SK-N-SH (cell line): Measurements from ENCODE around the gene CELF4. TPM values are rescaled to one million over a fixed set of nuclear protein-coding genes. Genes with fewer than 3 reads are reported as not detected.

Experiments used
- CTCF ChIA-PET: fragments of 300-600, 350-600 bp; formaldehyde crosslinking; extraction: SDS; loops from one replicate; lab custom pipeline; 2021; lab: Yijun Ruan, JAX
- POLR2A ChIA-PET: fragments of 350-600 bp; sonication (Branson Sonifier 250); formaldehyde crosslinking; extraction: SDS; loops from one replicate; lab custom pipeline; 2020; ENCODE audit warnings: antibody characterized with exemption, inconsistent platforms; lab: Yijun Ruan, JAX
- DNase-seq: peaks from one replicate; pipeline ENCODE4 v3.0.0; 2012
- H2AFZ ChIP-seq: fragments of 200-600 bp; sonication (generic); 2 replicates; pipeline ENCODE4 v1.8.1; 2016; ENCODE audit warnings: antibody characterized with exemption, mild to moderate bottlenecking, low read depth
- H3F3A ChIP-seq: fragments of 200-600 bp; sonication (generic); replicated peaks from 2 replicates; pipeline ENCODE3; 2016; ENCODE audit warnings: antibody characterized with exemption, mild to moderate bottlenecking; ENCODE audit not compliant: insufficient read depth
- H3K27ac ChIP-seq, 2 experiments: fragments of 200-500 bp in 1 of 2; fragments of 200-600 bp in 1 of 2; sonication (Bioruptor generic) in 1 of 2; sonication (generic), shearing (Covaris generic) in 1 of 2; 2 replicates each; pipeline versions ENCODE4 v1.5.1 to v1.6.1; 2014 to 2016; ENCODE audit warnings: low read depth in 2 of 2, inconsistent platforms in 1 of 2, low read length in 1 of 2, mild to moderate bottlenecking in 1 of 2, mixed read lengths in 1 of 2
- H3K27me3 ChIP-seq: fragments of 200-600 bp; sonication (generic), shearing (Covaris generic); 2 replicates; pipeline ENCODE4 v1.6.1; 2016; ENCODE audit warnings: mixed run types; ENCODE audit not compliant: insufficient read depth
- H3K36me3 ChIP-seq, 2 experiments: fragments of 200-500 bp in 1 of 2; fragments of 200-600 bp in 1 of 2; sonication (Bioruptor generic) in 1 of 2; sonication (generic) in 1 of 2; replicated peaks in 1 of 2; 2 replicates each; pipeline versions ENCODE3 to v1.5.1; 2014 to 2016; ENCODE audit warnings: low read length in 1 of 2, mild to moderate bottlenecking in 1 of 2; ENCODE audit not compliant: insufficient read depth in 2 of 2, control insufficient read depth in 1 of 2
- H3K4me1 ChIP-seq, 2 experiments: fragments of 200-500 bp in 1 of 2; fragments of 200-600 bp in 1 of 2; sonication (Bioruptor generic) in 1 of 2; sonication (generic), shearing (Covaris generic) in 1 of 2; 2 replicates each; pipeline versions ENCODE4 v1.5.1 to v1.6.1; 2014 to 2016; ENCODE audit warnings: low read depth in 1 of 2, low read length in 1 of 2, mixed run types in 1 of 2; ENCODE audit not compliant: insufficient read depth in 2 of 2, control insufficient read depth in 1 of 2
- H3K4me2 ChIP-seq: fragments of 200-600 bp; sonication (generic), shearing (Covaris generic); 2 replicates; pipeline ENCODE4 v1.6.1; 2017; ENCODE audit warnings: mixed run types
- H3K4me3 ChIP-seq, 2 experiments: fragments of 200-500 bp in 1 of 2; fragments of 200-600 bp in 1 of 2; sonication (Bioruptor generic) in 1 of 2; sonication (generic), shearing (Covaris generic) in 1 of 2; 2 replicates each; pipeline versions ENCODE4 v1.5.1 to v1.8.1; 2014 to 2016; ENCODE audit warnings: low read depth in 2 of 2, inconsistent platforms in 1 of 2, low read length in 1 of 2, mild to moderate bottlenecking in 1 of 2, mixed read lengths in 1 of 2, moderate library complexity in 1 of 2
- H3K79me2 ChIP-seq: fragments of 200-600 bp; sonication (generic); 2 replicates; pipeline ENCODE4 v1.8.1; 2017; ENCODE audit warnings: mild to moderate bottlenecking; ENCODE audit not compliant: insufficient read depth
- H3K9ac ChIP-seq: fragments of 200-600 bp; sonication (generic); 2 replicates; pipeline ENCODE4 v1.6.1; 2017; ENCODE audit warnings: mixed run types
- H3K9me2 ChIP-seq: fragments of 200-600 bp; sonication (generic); 2 replicates; pipeline ENCODE4 v1.6.1; 2017; ENCODE audit warnings: mixed run types
- H3K9me3 ChIP-seq: fragments of 200-600 bp; sonication (generic); 2 replicates; pipeline ENCODE4 v1.6.1; 2017; ENCODE audit warnings: mixed run types, mild to moderate bottlenecking, moderate library complexity
- H4K20me1 ChIP-seq: fragments of 200-600 bp; sonication (generic); 2 replicates; pipeline ENCODE4 v1.6.1; 2017; ENCODE audit warnings: mild to moderate bottlenecking, mixed run types; ENCODE audit not compliant: insufficient read depth
- FOXJ3 ChIP-seq: sonication (generic); formaldehyde crosslinking; IDR thresholded peaks from 2 replicates; pipeline ENCODE4 v1.5.1; 2020; ENCODE audit warnings: mild to moderate bottlenecking, missing genetic modification reagents
- GABPA ChIP-seq: IDR thresholded peaks from 2 replicates; pipeline ENCODE4 v1.4.0; 2012; ENCODE audit warnings: low read depth, mild to moderate bottlenecking
- GATA2 ChIP-seq: sonication (generic); formaldehyde crosslinking; IDR thresholded peaks from 2 replicates; pipeline ENCODE4 v1.5.0; 2020; ENCODE audit warnings: mild to moderate bottlenecking, missing genetic modification reagents
- MEF2A ChIP-seq: IDR thresholded peaks from 2 replicates; pipeline ENCODE4 v1.4.0; 2012; ENCODE audit warnings: low read depth, borderline replicate concordance
- POLR2AphosphoS5 ChIP-seq: IDR thresholded peaks from 2 replicates; pipeline ENCODE4 v1.6.1; 2012; ENCODE audit warnings: low read depth, low read length
- SIN3A ChIP-seq: IDR thresholded peaks from 2 replicates; pipeline ENCODE4 v1.6.1; 2012; ENCODE audit warnings: low read depth, mild to moderate bottlenecking, low read length, moderate library complexity, borderline replicate concordance
- TCF12 ChIP-seq: IDR thresholded peaks from 2 replicates; pipeline ENCODE4 v1.4.0; 2012
- TEAD4 ChIP-seq: IDR thresholded peaks from 2 replicates; pipeline ENCODE4 v1.4.0; 2012; ENCODE audit warnings: mild to moderate bottlenecking, borderline replicate concordance; ENCODE audit not compliant: insufficient read depth
- WGBS: methylation state at CpG from one replicate; pipeline ENCODE4 v1.1.6; 2017; ENCODE audit warnings: low lambda C conversion rate; 5-methylcytosine and 5-hydroxymethylcytosine counted together
- polyA plus RNA-seq, 3 experiments: library from polyadenylated mRNA; depleted of rRNA; stranded (reverse); fragments of >200 nt; gene quantifications; 2 replicates each; pipeline ENCODE4 v1.2.3, GENCODE V29; 2012
- TF ChIP-seq, protein P1 (sequence below): fragments of 150-350 bp; IDR thresholded peaks from 2 replicates; pipeline ENCODE4 v1.6.1; 2016; ENCODE audit warnings: mild to moderate bottlenecking, low read depth, low read length
- TF ChIP-seq, protein P2 (sequence below): fragments of 200-600 bp; sonication (generic); IDR thresholded peaks from 2 replicates; pipeline ENCODE4 v1.6.1; 2017; ENCODE audit warnings: antibody characterized with exemption, mild to moderate bottlenecking, moderate library complexity

The CELF4 gene
- polyA plus RNA-seq, 1 of the 3 experiments (the other 2 are of a cell fraction): 0.26 TPM

- DNase-seq: no peak
- CTCF ChIA-PET: interaction anchor here (0.8 to 1.0 kb wide), 2 partner anchors 17 to 24 kb away, joined by 3 to 4 read pairs; no protein-coding TSS in a partner anchor
- H2AFZ ChIP-seq: no peak overlapping the region
- H3K4me2 ChIP-seq: no peak overlapping the region
- H3K4me3 ChIP-seq: no peak overlapping the region
- no peaks in the 10 kb centered on the region for H3F3A ChIP-seq
- POLR2A ChIA-PET: no interaction called here
- no peaks in the 10 kb centered on the region for H3K79me2 ChIP-seq
- H3K27ac ChIP-seq: no peak overlapping the region; a peak in 1 of 4 replicates
- H3K9ac ChIP-seq: no peak overlapping the region
- H3K4me1 ChIP-seq: peaks cover 0 to 17% of the 10 kb centered on the region in 2 experiments; a peak in 1 of 4 replicates
- no peaks in the 10 kb centered on the region for H3K27me3 ChIP-seq
- no peaks in the 10 kb centered on the region for H3K36me3 ChIP-seq
- WGBS: 62% methylated on average over 7 of the region's 16 CpGs
- TF ChIP-seq, protein P1, sequence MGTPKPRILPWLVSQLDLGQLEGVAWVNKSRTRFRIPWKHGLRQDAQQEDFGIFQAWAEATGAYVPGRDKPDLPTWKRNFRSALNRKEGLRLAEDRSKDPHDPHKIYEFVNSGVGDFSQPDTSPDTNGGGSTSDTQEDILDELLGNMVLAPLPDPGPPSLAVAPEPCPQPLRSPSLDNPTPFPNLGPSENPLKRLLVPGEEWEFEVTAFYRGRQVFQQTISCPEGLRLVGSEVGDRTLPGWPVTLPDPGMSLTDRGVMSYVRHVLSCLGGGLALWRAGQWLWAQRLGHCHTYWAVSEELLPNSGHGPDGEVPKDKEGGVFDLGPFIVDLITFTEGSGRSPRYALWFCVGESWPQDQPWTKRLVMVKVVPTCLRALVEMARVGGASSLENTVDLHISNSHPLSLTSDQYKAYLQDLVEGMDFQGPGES: no peak
- H4K20me1 ChIP-seq: no peaks in the 10 kb centered on the region
- H3K9me3 ChIP-seq: no peaks in the 10 kb centered on the region
- no peaks in the 10 kb centered on the region for H3K9me2 ChIP-seq
Observed at GRCh38 chr18:37318360-37319355, 246.9 kb downstream of the CELF4 start.

DNA sequence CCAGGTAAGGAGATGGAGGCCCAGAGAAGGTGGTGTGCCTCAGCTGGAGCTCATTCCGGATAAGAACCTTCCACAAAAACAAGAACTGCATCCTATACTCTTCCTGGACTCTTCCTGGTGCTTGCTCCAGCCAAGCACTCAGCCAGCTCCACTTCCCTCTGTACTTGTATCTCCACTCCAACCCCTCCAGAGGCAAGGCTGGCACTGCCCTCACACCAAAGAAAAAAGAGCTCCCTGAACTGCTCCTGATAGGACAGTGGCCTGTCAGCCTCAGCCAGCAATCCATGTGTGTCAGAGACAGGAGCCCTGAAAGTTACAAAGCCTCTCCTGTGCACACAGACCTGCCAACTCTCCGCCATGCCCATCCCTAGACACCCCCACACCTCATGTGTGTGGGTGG lies 248.1 kb downstream of the CELF4 start:
- Histone ChIP-seq H3K4me1 (peaks cover 0 to 17% of the 10 kb centered on the region in 2 experiments; a peak in 1 of 4 replicates), H3K79me2 (no peaks in the 10 kb centered on the region), H3F3A (no peaks in the 10 kb centered on the region), H2AFZ (no peak overlapping the region), H3K27ac (no peak overlapping the region), H3K4me2 (no peak overlapping the region), H3K36me3 (no peaks in the 10 kb centered on the region), H4K20me1 (no peaks in the 10 kb centered on the region), H3K9me3 (no peaks in the 10 kb centered on the region), H3K4me3 (no peak overlapping the region), H3K9me2 (no peaks in the 10 kb centered on the region), H3K27me3 (no peaks in the 10 kb centered on the region), H3K9ac (no peak overlapping the region)
- no peak for DNase-seq
- 62% methylated on average over 2 of the region's 2 CpGs for WGBS
- ChIA-PET CTCF (interaction anchor here (1.1 kb wide), 1 partner anchor 375 kb away, joined by 4 read pairs; no protein-coding TSS in a partner anchor), POLR2A (no interaction called here)
- TF ChIP-seq TEAD4: no peak
- no peak for TF ChIP-seq SIN3A
- no peak for TF ChIP-seq FOXJ3
- no peak for TF ChIP-seq POLR2AphosphoS5
- no peak for TF ChIP-seq TCF12
- no peak for TF ChIP-seq GABPA
- no peak for TF ChIP-seq GATA2 (CRISPR knock-in tag)
- no peak for TF ChIP-seq MEF2A
- TF ChIP-seq, protein P2, sequence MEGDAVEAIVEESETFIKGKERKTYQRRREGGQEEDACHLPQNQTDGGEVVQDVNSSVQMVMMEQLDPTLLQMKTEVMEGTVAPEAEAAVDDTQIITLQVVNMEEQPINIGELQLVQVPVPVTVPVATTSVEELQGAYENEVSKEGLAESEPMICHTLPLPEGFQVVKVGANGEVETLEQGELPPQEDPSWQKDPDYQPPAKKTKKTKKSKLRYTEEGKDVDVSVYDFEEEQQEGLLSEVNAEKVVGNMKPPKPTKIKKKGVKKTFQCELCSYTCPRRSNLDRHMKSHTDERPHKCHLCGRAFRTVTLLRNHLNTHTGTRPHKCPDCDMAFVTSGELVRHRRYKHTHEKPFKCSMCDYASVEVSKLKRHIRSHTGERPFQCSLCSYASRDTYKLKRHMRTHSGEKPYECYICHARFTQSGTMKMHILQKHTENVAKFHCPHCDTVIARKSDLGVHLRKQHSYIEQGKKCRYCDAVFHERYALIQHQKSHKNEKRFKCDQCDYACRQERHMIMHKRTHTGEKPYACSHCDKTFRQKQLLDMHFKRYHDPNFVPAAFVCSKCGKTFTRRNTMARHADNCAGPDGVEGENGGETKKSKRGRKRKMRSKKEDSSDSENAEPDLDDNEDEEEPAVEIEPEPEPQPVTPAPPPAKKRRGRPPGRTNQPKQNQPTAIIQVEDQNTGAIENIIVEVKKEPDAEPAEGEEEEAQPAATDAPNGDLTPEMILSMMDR: no peak
